ENCODE results near the gene MAP1B. TPM values are rescaled to one million over a fixed set of nuclear protein-coding genes. Genes with fewer than 3 reads are reported as not detected.

MAP1B gene
- total and polyA plus RNA-seq, 9 of the 15 experiments (the other 6 are each of a cell fraction or from before 2014, with no cell fraction given) = 5.2 to 66.1 (median 17.3) TPM

DNA sequence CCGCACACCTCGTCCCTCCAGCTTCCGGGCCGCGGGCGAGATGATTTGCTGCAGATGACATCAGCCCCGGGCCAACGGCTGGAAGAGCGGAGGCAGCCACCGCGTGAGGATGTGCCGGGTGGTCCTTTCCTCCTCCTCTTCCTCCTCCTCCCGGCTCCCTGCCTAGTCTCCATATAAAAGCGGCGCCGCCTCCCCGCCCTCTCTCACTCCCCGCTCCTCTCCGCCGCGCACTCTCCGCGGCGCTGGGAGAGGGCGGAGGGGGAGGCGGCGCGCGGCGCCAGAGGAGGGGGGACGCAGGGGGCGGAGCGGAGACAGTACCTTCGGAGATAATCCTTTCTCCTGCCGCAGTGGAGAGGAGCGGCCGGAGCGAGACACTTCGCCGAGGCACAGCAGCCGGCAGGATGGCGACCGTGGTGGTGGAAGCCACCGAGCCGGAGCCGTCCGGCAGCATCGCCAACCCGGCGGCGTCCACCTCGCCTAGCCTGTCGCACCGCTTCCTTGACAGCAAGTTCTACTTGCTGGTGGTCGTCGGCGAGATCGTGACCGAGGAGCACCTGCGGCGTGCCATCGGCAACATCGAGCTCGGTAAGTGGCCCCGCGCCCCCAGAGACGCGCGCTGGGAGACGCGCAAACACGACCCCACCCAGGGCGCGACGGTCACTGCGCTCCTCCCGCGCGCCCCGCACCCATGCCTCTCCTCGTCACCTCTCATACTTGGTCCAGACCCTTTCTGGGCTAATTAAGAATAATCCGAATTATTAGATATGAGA lies at the start of gene MAP1B (continued):
- TF ChIP-seq ARNT (IDR thresholded peaks at IDR 0.05) (no peak), NR2C2 (CRISPR knock-in tag; IDR thresholded peaks at IDR 0.05) (no peak), NR2C2 (tag; IDR thresholded peaks at IDR 0.05) (no peak), TCF7L2 (IDR thresholded peaks at IDR 0.05; ENCODE audit: low read depth, low read length) (no peak), ZNF445 (CRISPR knock-in tag; IDR thresholded peaks at IDR 0.05; ENCODE audit: low read depth) (no peak), MAZ (CRISPR knock-in tag; conservative IDR thresholded peaks at IDR 0.05 in 1 of 2, IDR thresholded peaks at IDR 0.05 in 1 of 2) (peak; percentile 83 to 88; a peak in 3 of 4 replicates), SNIP1 (IDR thresholded peaks at IDR 0.05; ENCODE audit: low read depth) (no peak), FOXP1 (CRISPR knock-in tag; IDR thresholded peaks at IDR 0.05) (no peak), ZNF274 (IDR thresholded peaks at IDR 0.05; ENCODE audit: borderline replicate concordance, low read depth, low read length) (no peak), MBD2 (IDR thresholded peaks at IDR 0.05; ENCODE audit: borderline replicate concordance, low read depth) (no peak), THAP7 (CRISPR knock-in tag; IDR thresholded peaks at IDR 0.05) (no peak), POLR3A (IDR thresholded peaks at IDR 0.05; ENCODE audit: borderline replicate concordance, extremely low read depth, insufficient read depth, insufficient read length) (no peak), DPF2 (IDR thresholded peaks at IDR 0.05) (0 out of 2 replicates have a peak, but pooled peaks have one; percentile 13), E2F8 (IDR thresholded peaks at IDR 0.05; ENCODE audit: low read depth, partially characterized antibody) (no peak), NFYB (IDR thresholded peaks at IDR 0.05; ENCODE audit: extremely low read depth, insufficient read length) (no peak), CBFA2T2 (conservative IDR thresholded peaks at IDR 0.05) (no peak), ZNF717 (CRISPR knock-in tag; IDR thresholded peaks at IDR 0.05) (no peak), GATAD2A (IDR thresholded peaks at IDR 0.05) (no peak), KHSRP (IDR thresholded peaks at IDR 0.05) (no peak), NR1H2 (CRISPR knock-in tag; IDR thresholded peaks at IDR 0.05) (no peak; the same call in 1 of the 2 replicates), THRAP3 (IDR thresholded peaks at IDR 0.05; ENCODE audit: borderline replicate concordance) (no peak)
- TF ChIP-seq, protein P1, sequence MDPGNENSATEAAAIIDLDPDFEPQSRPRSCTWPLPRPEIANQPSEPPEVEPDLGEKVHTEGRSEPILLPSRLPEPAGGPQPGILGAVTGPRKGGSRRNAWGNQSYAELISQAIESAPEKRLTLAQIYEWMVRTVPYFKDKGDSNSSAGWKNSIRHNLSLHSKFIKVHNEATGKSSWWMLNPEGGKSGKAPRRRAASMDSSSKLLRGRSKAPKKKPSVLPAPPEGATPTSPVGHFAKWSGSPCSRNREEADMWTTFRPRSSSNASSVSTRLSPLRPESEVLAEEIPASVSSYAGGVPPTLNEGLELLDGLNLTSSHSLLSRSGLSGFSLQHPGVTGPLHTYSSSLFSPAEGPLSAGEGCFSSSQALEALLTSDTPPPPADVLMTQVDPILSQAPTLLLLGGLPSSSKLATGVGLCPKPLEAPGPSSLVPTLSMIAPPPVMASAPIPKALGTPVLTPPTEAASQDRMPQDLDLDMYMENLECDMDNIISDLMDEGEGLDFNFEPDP (CRISPR knock-in tag; IDR thresholded peaks at IDR 0.05) = no peak

Data from K562 (cell line).